HG03460 (cell line): ENCODE measurements around the gene VWCE.

Source experiments
- ATAC-seq: cut with Tn5 transposase; IDR thresholded peaks from one replicate; pipeline ENCODE4 v1.9.1; 2021; ENCODE audit not compliant: unreplicated experiment

Gene VWCE

DNA sequence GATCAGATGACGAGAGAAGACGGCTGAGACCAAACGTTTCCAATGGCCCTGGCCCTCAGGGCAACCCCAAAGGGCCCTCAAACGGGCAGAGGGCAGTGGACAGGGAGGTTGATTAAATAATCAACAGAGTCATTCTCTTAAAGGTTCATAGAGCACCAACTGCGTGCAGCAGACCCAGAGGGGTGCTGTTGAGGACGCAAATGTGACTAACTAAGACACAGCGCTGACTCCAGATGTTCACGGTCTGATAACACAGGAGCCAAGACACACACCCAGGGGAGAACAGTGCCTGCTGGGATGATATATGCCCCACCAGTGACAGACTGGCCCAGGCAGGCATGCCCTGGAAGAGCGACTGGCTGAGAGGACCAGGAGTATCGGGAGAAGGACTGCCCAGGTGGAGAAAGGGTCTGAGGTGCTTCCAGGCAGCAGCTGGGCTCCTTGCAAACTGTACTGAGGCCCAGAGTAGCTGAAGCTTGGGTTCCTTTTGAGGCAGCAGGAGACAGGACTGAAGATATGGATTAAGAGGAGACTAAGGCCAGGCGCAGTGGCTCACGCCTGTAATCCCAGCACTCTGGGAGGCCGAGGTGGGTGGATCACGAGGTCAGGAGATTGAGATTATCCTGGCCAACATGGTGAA, 7.7 kb downstream of the VWCE start:
- no peak for ATAC-seq

DNA sequence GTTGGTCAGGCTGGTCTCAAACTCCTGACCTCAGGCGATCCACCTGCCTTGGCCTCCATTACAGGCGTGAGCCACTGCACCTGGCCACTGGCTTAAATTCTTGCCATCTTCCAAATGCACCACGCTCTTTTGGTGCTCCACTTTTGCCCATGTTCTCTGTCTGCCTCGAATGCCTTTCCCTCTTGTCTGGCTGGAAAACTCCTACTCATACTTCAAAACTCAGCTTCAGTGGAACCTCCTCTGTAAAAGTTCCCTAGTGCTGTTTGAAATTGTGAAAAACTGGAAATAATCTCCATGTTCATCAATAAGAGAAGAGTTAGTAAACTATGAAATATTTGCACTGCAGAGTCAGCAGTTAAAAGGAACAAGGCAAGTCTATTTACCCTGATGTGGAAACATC, 11.5 kb downstream of the VWCE start:
- no peak for ATAC-seq

DNA sequence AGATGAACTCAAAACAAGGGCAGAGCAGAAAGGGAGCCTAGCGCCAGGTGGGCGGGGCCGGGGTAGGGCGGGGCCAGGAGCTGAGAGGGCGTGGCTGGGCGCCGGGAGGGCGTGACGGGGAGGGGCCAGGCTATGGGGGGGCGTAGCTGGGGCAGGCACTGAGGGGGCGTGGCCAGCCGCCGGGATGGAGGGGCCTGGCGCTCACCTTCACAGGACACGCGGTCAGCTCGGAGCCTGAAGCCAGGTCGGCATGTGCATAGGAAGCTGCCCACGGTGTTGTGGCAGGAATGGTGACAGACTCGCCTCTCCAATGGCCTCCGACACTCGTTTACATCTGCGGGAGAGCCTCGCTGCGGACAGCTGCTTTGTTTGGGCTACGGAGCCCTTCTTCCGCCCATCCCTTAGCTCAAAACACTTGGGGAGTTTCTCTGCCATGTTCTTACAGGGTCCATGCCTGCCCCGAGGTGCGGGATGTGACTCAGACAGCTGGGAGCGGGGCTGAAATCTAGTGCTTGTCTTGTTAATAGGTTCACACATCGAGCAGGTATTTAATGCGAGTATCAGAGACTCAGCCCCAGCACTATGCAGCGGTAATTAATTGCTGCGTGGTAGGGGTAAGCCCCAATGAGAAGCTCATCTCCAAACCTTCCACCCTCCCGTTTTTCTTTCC, 13.4 kb downstream of the VWCE start:
- no peak for ATAC-seq

DNA sequence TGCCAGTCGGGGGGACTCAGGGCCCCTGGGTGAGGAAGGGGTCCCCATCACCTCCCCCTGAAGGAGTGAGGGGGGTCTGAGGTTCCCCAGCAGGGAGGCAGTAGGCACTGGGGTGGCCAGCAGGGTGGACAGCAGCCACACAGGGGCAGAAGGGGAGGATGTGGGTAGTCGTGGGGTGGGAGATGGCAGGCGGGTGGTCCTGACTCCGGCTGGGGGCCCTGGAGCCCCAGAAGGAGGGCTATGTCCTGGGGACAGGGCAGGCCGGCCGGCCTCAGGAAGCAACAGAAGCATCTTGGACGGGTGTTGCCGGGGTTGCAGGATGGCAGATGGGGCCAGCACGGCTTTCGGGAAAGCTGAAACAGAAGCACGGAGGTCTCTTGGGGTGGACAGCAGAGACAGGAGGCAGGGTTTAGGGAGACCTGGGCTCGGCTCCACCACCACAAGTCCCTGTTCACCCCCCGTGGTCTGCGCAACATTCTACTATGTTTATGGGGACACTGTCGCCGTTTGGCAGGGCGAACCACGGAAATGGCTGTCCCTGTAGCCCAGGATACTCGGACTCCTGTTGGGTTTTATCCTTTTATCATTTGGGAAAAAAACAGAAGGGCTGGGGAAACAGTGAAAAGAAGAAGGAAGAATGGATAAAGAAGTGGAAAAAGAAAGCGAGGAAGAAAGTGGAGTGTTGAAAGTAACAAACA, 14.1 kb downstream of the VWCE start:
- ATAC-seq: no peak

DNA sequence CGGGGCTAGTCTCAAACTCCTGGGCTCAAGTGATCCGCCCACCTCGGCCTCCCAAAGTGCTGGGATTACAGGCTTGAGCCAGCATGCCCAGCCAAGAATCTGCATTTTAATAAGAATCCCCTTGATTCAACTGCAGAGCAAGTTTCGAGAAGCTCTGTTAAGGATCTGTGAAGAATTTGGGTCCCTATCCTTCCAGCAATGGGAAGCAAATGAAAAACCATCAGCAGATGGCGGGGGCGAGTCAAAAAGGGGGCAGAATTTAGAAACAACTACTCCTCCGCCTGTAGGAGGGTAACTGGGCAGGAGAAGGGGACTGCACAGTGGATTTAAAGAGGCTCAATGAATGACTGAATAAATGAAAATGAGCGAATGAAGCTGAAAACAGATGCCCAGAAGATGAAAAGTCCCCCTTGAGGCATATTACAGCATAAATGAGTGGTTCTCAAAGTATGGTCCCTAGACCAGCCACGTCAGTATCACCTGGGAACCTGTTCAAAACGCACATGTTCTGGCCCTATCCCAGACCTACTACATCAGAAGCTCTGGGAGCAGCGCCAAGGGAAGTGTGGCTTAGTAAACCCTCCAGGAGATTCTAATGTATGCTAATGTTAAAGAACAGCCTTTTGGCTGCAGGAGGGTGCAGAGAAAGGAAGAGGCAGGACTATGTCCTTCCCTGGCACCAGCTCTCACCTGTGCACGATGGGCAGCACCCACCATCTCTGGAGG, 15.0 kb downstream of the VWCE start:
- no peak for ATAC-seq

DNA sequence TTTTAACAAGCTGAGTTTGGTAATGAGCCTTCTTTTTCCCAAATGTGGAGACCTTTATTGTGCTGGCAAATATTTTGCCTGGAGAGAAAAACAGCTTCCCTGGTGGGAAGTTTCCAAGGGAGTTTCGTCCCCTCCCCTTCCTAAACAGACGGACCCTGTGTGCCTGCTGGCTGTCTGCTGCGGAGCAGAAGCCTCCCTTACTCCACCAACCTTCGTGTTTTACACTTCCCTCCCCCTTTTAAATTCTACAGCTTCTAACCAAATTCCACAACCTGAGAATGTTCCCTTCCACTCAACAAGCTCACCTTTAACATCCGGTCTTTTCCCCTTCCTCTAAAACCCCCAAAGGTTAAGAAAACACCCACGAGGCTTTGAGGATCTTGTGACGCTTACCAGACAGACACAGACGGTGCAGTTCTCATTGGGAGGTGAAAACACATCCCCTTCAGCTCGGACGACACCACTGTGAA, 17.1 kb downstream of the VWCE start:
- no peak for ATAC-seq

DNA sequence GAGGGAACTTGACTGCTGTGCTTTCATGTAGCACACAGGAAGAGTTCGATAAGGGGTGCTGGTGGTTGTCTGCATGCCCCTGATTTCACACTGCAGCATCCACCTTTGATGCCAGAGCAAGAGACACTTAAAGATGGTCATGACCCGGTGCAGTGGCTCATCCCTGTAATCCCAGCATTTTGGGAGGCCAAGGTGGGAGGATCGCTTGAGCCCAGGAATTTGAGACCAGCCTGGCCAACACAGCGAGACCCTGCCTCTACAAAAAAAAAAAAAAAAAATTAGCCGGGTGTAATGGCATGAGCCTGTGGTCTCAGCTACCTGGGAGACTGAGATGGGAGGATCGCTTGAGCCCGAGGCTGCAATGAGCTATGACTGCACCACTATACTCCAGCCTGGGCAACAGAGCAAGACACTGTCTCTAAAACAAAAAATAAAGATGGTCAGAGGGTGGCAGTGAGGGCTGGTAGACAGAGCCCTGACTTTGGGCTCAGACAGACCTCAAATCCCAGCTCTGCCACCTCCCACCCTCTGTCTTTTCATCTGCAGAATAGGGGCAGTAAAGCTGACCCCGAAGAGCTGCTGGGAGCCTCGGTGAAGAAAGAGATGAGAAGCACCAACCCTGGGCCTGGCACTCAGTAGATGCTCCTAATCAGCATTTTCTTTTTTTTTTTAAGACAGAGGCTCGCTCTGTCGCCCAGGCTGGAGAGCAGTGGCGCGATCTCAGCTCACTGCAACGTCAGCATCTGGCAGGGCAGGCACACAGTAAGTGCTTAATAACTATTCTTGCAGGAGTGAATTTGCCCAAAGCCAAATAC, 17.7 kb downstream of the VWCE start:
- no peak for ATAC-seq

DNA sequence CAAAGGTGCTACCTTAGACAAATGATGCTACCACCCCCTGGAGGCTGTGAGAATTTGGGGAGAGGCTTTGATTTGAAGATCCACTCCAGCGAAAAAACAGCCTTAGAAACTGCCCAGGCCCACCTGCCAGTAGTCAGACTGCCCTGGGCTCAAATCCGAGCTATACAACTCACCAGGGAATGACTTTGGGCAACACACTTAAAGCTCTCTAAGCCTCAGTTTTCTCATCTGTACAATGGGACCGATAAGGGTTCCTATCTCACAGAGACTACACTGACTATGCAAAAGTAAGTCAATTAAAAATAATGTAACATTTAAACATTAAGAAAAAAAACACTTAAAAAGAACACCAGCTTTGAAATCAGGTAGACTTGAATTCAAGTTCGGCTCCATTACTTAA, 19.9 kb downstream of the VWCE start:
- ATAC-seq: no peak

DNA sequence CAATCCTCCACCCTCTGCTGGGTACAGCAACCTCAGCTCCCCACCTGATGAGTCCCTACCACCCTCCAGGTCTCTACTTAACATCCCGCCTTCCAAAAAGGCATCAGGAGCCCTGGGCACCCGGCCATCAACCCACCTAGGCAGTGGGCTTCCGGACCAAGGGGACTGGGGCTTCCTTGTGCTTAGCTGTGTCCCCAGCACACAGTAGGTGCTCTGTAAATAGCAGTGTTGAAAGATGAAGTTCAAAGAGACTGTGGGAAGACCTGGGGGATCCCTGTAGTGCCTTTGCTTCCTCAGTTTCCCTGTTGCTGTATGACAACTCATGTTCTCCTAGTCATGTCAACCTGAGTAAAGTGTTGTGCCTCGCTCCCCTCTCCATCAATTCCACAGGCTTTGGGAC, 21.0 kb downstream of the VWCE start:
- ATAC-seq: no peak

DNA sequence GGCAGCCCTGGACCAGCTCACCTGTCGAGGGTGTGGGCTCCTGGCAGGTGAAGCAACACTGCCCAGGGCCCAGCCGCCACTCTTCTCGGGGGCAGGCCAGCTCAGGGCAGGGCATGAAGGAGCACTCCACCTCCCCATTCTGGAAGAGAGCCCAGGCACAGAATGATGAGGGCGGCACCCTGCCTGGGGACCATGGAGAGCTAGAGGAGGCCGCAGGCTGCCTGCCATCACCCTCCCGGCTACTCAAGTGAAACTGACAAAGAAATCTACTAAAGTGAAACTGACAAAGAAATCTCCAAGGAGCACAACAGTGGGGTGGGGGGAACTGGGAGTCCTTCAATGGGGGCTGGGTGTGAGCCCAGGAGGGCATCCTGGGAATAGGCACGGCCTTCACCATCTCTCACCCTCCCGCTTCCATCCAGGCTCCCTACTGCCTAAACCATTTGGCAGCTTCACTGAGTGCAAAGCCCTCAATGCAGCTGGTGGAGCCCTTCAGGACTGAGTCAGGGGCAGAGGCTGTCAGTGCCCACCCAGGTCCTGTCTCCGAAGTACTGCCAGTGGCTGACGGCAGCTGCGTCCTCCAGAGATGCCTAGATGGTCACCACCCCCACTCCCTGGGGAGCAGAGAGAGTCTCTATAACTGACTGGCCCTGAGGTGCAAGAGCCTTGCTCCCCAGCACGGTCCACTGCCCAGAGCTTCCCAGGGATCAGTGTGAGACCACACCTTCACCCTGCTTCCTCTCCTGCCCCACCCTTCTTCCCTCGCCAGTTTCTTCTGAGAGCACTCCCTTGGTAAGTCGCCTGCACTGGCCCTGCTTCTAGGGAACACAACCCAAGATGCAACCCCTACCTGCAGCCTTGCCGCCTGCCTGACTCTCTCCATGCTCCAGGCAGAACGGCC, 21.7 kb downstream of the VWCE start:
- no peak for ATAC-seq

DNA sequence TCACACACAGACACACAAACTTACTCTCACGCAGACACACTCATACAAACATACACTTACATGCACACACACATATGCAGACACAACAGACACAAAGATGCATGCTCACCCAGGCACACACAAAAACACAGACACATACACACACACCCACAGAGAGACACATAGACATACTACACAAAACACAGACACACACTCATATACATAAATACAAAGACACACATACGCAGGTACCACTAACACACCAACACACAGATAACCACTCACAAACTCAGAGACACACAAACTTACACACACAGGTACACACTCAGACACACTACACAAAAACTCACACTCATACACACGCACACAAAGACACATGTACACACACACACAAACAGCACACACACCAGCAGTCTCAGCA, 22.4 kb downstream of the VWCE start:
- no peak for ATAC-seq

DNA sequence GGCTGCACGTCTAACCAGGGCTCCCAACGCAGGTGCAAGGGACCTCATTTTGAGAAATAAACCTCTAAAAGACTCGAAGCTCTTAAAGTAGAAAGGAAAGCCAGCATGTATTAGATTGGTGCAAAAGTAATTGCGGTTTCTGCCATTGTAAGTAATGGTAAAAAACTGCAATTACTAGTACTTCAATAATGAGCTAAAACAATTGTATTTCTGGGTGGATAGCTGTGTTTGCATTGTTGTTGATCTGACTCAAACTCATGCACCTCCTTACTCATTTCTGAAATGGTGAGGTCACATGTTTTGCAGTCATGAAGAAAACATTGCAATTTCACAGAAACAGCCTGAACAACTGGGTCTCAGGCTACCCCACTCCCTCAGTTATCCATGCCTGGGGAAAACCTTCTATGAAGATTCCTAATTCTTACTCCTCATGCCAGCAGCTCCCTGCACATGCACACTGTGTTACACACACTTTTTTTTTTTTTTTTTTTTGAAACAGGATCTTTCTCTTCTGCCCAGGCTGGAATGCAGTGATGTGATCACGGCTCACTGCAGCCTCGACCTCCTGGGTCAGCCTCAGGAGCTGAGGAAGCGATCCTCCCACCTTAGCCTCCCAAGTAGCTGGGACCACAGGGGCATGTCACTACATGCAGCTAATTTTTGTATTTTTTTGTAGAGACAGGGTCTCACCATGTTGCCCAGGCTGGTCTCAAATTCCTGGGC, 24.6 kb downstream of the VWCE start:
- no peak for ATAC-seq

DNA sequence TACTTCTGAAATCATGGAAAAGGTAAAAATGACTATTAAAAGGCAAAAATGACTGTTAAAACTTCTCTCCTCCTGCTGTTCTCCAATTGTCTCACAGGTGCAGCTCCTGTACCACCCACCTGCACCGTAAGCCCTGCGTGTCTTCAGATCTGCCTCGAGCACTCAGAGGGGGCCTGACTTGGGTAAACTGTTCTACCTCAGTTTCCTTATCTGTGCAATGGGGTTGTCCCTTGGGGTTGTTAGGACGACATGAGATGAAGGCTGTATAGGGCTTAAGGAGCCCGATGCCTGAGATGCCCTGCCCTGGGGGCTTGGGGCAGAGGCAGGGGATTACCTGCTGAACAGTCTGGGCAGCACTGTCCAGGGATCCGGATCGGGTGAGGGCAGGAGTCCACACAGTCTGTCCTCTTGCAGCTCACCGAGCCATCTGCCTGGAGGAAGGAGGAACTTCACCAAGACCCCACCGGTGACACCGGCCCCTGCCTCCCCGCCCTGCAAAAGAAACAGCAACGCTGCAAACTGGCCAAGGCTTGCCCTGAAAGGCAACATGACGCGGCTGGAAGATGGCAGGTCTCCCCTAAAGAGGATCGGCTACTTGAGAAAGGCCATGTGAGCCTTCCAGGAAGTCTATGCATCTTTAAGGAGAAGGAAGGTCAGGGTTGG, 26.4 kb downstream of the VWCE start:
- no peak for ATAC-seq

DNA sequence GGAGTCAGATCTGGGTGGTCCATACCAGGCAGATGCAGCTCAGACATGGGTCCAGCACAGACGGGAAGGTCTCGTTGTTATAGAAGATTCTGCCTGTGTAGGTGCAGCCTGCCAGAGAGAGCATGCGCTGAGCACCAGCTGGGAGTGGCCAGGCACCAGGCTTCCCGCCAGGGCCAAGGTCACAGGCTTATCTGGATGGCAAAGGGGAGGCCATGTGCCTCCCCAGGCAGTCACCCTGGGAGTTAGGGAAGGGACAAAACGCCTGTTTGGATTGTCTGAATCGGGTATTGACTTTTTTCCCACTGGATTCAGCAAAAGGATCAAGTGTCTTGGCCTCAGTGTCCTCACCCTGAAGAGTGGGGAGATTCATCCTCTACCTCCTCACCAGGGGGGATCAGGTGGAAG, 27.7 kb downstream of the VWCE start:
- no peak for ATAC-seq

DNA sequence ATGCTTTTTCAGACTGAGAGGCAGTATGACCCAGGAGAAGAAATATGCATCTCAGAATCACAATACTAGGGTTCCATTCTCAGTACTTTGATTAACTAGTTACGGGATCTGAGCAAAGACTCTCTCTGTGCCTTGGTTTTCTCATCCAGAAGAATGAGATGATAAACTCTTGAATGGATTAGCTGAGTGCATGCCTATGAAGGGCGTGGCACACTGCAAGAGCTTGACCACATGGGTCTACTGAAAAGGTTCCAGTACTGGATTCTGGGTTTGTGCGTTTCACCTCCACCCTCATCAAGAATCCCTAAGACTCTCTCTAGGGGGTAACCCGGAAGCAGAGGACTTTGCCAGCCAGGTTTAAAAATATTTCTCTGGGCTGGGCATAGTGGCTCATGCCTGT, 28.5 kb downstream of the VWCE start:
- ATAC-seq: no peak

DNA sequence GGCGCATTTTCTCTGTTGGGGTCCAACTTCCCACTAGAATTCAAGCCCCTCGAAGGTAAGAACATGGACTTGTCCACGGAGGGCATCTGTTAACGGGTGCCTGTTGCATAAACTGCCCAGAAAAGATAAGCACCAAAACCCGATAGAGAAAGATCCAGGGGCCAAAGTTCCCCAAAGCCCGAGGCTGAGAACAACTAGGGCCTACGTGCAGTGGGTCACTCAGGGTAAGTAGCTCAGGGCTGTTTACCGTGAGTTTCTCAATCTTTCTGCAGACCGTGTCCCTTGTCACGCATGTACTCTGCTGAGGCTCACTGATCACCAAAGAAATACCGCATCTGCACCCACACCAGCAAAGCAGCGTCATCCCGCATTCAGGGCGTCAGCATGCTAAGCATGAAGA, 29.8 kb downstream of the VWCE start:
- ATAC-seq: no peak

DNA sequence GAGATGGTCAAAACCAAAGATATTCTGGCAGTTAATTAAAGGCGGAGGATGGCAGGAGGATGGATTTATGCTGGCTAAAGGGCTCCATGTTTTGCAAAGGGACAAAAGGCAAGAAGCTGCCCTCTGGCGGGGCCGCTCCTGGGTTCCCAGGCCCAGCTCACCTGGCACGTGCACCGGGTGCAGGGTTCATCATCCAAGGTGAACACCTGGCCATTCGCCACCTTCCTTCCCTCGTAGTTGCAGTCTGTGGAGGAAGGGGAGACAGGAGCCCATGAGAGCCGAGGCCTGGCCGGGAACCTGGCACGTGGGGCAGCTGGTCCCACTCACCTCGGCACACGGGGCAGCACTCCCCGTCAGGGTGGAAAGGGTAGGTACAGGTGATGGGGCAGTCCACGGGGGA, 30.3 kb downstream of the VWCE start:
- ATAC-seq: no peak

DNA sequence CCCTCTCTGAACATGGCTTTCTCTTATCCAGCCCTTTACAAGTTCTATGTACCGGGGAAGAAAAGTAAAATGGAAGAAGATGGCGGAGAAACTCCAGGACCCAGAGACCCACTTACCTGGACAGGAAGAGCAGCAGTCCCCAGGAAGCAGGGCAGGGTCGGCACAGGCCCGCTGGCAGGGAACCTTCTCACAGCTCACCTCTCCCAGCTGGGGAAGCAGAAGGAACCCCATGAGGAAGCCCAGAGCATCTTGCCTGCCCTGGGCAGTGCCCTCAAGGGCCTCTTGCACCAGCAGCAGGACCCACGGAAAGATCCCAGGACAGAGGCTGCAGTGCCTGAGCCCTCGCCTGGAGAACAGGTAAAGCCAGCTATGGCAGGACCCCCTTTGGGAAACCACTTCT, 30.7 kb downstream of the VWCE start:
- no peak for ATAC-seq

DNA sequence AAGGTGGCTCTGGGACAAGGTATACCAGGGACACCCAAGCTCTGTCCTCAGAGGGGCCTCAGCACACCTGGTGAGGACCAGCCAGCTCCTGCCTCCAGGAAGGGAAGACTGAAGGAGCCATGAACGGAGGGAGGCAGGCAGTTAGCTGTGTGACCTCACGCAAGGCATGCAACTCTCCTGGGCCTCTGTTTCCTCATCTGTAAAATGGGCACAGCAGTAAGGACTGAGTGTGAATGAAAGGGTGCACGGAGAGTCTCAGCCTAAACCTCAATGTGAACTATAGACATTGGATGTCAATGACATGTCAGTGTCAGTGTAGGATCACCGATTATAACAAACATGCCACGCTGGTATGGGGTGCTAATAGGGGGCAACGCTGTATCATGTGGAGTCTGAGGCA, 35.8 kb downstream of the VWCE start:
- ATAC-seq: no peak
